Mammary microvascular endothelial cell (primary cell): ENCODE results near the gene INMT. TPM values are rescaled to one million over a fixed set of nuclear protein-coding genes. Genes with fewer than 3 reads are reported as not detected.

Experiments used
- total RNA-seq: library from RNA; depleted of rRNA; stranded (reverse); fragments of >200 nt; gene quantifications from 2 replicates; pipeline ENCODE4 v1.2.3, GENCODE V29; 2015

INMT gene
- 0.27 and 0.64 TPM in 2 replicates for total RNA-seq

DNA sequence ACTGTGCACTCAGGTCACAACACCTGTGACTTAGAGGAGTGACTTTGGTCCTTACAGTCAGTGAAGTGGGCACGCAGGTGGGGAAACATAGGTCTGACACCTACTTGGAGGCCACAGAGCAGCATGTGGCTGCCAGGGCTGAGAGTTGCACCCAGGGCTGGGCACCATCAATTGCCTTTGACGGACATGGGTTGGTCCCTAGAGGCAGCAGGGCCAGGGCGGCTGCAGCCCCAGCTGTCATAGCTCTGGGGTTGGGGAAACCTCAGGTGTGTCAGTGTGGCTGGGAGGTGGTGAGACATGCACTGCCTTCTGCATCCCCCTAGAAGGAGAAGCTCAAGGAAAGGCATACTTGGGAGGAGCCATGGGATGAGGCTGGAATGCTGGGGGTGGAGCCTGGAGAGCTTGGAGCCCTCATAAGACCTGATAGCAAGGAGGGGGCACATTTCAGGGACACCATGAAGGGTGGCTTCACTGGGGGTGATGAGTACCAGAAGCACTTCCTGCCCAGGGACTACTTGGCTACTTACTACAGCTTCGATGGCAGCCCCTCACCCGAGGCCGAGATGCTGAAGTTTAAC is at the start of gene INMT:
INMT (plus strand) TSS at position 440 of the 578 bp plus-strand sequence; CDS start at position 456, 16 bp downstream.

GRCh38 chr7:30771174-30771879 is 19.4 kb downstream of the INMT start, which contains the start of gene MINDY4:
Gene MINDY4, plus strand, starts transcription at chr7:30771417. Its CDS starts 77 bp downstream, at chr7:30771494.

Other genes with a start within 250 kb of the INMT start
- gene GGCT, start 247.3 kb upstream of the INMT start, total RNA-seq: 41.5 and 42.1 TPM in 2 replicates
- gene GARS1, start 157.3 kb upstream of the INMT start, total RNA-seq: 226 and 302 TPM in 2 replicates
- gene CRHR2, start 69.7 kb upstream of the INMT start, total RNA-seq: not detected in 2 replicates
- gene MINDY4, start 19.3 kb downstream of the INMT start, total RNA-seq: 3.9 and 5.6 TPM in 2 replicates
- gene AQP1, start 159.7 kb downstream of the INMT start, total RNA-seq: 1.4 and 4.9 TPM in 2 replicates
- not detected in 2 replicates for gene GHRHR, start 211.8 kb downstream of the INMT start, total RNA-seq